HG03045 (cell line): ENCODE measurements around the gene COL4A2.
"Not testable (repeated sequence)": the region's sequence is repeated elsewhere in the genome, so short reads cannot be mapped to it uniquely, and the experiment has no call there.

Experiments used
- ATAC-seq: cut with Tn5 transposase; IDR thresholded peaks from one replicate; pipeline ENCODE4 v1.9.1; 2021; ENCODE audit warnings: mild to moderate bottlenecking, moderate library complexity; ENCODE audit not compliant: unreplicated experiment

COL4A2 gene

GRCh38 chr13:110484290-110485048 lies 177.4 kb downstream of the COL4A2 start:
- no peak for ATAC-seq

DNA sequence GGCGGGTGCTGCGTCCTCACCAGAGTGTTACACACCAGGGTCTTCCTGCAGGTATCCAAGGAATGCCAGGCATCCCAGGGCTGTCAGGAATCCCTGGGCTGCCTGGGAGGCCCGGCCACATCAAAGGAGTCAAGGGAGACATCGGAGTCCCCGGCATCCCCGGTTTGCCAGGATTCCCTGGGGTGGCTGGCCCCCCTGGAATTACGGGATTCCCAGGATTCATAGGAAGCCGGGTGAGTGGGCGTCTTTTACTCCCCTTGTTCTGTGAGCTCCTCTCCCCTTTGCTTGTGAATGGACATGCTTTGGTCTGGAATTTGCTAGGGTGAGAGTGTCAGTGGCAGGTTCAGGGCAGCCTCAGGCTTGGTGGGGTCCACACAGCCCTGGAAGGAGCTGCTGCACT lies 178.5 kb downstream of the COL4A2 start:
- no peak for ATAC-seq

DNA sequence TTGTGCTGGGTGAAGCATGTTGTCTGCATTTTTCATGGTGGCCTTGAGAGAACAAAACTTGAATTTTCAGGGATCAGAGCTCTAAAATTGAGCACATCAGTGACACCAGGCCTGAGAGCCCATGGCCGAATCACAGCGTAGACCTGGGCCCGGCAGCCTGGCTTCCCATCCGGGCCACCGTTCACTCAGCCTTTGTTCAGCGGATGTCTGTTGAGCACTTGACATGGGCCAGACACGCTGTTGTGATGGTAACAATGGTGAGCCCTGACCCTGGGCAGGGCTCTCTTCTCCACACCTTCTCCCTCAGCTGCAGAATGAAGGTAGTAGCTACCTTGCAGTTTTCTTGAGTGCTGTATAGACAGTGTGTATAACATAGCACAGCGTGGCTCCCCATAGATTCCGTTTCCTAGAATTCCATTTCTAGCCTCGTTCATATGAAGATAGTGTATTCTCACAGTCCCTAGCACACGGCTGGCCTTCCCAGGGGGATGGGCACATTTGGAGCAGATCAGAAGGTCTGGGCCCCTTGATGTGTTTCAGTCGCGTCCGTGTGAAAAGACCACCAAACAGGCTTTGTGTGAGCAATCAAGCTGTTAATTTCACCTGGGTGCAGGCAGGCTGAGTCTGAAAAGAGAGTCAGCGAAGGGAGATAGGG lies 179.1 kb downstream of the COL4A2 start:
- no peak for ATAC-seq

DNA sequence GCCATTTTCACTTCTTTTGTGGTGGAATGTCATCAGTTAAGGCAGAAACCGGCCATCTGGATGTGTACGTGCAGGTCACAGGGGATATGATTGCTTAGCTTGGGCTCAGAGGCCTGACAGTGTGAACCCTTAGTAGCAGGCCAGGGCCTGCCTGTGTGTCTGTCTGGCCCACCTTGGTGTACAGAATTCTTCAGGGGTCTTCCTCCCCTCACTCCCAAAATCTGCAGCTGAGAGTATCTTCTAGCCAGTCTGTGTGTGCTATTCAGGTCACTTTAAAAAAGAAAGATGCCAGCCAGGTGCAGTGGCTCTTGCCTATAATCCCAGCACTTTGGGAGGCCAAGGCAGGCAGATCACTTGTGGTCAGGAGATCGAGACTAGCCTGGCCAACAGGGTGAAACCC lies 179.8 kb downstream of the COL4A2 start:
- ATAC-seq, result not testable (repeated sequence)

DNA sequence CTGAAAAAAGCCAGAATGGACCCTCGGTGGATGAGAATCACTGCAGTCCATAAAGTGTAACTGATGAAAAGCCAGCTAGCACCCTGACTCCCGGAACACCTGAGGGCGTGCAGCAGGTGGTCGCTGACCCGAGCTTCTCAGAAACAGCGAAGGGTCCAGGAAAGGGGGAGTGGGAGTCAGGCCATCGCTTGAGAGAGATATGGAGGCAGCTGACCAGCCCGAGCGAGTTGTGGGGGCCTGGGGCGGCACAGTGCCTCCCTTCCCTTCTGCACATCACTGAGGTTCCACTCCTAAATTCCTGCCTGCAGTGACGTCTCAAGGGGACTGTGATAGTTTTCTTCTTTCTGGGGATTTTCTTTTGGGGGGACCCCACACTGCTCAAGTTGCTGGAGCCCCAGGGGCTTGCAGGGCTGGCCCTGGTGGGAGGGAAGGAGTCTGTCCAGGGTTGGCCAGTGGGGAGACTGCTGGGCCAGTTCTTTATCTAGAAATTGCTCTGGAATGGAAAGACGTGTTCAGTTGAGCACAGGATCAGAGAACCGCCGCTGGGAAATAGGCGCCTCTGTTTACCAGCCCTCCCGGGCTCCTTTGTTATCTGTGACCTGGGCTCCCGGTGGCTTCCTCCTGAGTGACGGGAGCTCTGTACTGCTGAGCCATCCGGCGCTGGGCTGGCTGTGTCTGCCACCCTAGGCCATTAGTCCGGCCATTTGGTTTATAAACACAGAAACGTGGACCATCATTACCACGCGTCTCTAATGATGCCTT lies 183.1 kb downstream of the COL4A2 start:
- no peak for ATAC-seq

DNA sequence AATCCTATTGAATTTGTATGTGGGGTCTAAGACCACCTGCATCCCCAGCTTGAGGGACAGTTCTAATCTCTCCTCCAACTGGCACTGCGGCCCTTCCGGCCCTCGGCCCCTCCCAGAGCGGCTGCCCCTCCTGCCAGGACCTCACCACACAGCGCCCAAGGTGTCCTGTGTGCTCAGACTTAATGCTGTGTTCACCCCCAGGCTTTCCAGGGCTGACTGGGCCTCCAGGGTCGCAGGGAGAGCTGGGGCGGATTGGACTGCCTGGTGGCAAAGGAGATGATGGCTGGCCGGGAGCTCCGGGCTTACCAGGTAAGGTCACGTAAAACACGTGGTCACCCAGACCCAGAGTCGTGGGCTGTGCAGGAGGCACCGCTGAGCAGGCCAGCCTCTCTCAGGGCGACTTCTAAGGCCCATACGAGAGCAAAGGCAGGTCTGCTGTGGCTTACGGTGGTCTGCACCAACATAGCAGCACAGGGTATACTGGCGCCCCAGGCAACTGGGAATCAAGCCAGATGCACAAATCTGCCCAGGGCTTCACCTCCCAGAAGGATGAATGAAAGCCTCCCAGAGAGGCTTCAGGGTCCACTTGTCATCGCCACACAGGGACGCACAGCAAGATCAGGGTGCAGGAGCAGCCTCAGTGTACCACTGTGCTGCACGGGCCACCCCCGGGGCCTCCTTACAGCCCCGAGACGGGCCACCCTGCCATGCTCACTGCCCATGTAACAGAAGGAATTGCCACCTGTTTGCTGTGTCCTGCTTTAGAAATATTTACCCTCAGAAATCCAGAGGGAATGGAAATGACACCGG lies 185.0 kb downstream of the COL4A2 start:
- no peak for ATAC-seq

GRCh38 chr13:110492679-110493593 lies 185.9 kb downstream of the COL4A2 start:
- ATAC-seq, result no peak

DNA sequence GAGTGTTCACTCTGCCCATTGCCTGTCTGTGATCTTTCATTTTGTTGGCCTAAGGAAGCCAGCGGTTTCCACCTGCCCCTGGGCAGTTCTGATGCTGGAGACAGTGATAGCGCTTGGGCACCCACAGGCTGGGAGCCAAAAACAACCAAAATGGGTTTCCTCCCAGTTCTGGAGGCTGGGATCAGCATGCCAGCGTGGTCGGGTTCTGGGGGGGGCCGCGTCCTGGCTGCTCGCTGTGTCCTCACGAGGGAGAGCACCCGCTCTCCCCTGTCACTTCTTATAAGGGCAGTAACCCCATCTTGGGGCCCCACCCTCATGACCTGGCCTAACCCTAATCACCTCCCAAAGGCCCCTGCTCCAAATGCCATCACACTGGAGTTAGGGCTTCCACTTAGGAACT lies 186.5 kb downstream of the COL4A2 start:
- no peak for ATAC-seq

GRCh38 chr13:110495376-110495775 lies 188.3 kb downstream of the COL4A2 start:
- ATAC-seq, result no peak

- ATAC-seq, result no peak
Observed at GRCh38 chr13:110495881-110496280, 188.8 kb downstream of the COL4A2 start.

- no peak for ATAC-seq
Observed at GRCh38 chr13:110496281-110496680, 189.2 kb downstream of the COL4A2 start.

GRCh38 chr13:110497003-110497402 lies 189.9 kb downstream of the COL4A2 start:
- no peak for ATAC-seq

- ATAC-seq, result not testable (repeated sequence)
Observed at GRCh38 chr13:110497896-110498295, 190.8 kb downstream of the COL4A2 start.

DNA sequence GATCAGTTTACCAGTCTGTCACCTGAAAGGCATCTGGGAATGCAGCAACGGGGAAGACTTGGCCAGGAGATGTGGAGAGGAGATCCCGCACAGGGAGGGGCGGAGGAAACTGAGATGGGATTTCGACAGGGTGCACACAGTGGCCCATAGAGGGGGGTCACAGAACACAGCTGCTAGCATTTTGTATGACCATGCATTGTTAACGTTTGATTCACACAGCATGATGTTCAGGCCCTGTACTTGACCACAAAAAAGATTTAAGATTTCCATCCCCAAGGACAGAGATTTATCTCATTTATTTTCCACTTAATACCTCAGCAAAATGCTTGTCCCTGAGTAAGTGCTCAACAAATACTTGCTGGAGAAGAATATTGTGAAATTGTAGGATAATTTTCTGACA lies 191.2 kb downstream of the COL4A2 start:
- no peak for ATAC-seq

DNA sequence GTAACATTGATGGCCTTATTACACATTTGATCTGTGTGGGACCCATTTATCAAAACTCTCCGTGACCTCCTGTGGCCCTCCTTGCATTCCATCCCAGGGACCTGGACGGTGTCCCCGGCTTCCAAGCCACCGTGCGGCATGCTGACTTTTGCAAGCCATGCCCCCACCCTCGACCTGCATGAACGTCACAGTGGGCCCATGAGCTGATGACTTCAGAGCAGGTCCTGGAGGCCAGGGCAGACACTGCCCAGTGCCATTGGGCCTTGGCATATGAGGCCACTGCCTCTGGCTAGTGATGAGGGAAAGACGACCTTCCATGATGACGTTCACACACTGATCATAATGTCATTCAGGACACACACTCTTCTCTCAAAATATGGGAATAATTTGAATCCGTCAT lies 191.7 kb downstream of the COL4A2 start:
- ATAC-seq, result no peak

GRCh38 chr13:110499621-110500281 lies 192.7 kb downstream of the COL4A2 start:
- ATAC-seq, result no peak

DNA sequence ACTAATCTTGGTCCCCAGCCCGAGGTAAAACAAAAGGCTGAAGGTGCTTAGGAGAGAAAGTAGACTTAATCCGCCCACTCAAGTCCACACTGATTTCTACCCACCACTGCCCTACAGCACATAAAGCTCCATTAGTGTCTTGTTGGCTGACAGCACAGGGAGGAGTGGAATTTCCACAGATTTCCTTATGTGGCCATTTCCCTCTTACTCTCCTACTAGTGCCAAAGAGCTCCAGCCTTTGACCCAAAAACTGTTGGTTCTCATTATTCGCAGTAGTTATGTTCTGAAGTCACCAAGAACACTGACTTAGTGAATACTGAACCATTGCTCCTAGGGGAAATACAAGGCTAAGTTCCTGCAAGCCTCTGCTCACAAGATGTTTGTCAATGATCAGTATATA lies 193.3 kb downstream of the COL4A2 start:
- no peak for ATAC-seq

DNA sequence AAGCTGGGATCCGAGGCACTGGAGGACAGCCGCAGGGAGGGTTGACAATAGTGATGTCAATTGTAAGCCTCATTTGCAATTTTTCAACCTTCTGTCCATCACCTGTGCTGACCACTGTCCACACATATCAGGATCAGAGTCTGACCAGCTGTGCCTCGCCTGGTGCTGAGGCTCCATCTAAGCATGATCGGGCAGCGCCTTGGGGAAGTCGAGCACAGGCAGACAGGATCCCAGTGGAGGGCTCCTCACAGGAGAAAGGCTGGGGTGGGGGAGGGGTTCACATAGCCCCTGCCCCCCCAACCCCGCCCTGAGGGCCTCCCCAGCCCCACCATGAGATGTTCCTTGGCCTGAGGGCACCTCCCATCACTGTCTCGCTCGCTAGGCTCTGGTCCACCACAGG lies 194.1 kb downstream of the COL4A2 start:
- ATAC-seq, result no peak
